ENCODE data around the gene BCO2. TPM values are rescaled to one million over a fixed set of nuclear protein-coding genes. Genes with fewer than 3 reads are reported as not detected.

Gene BCO2
- total and polyA plus RNA-seq, 10 of the 15 experiments (the other 5 are each of a cell fraction or from before 2014, with no cell fraction given): 0.29 to 1.0 (median 0.57) TPM

- no TSS peak for BruUV-seq (replicated peaks)
- H3K9ac ChIP-seq (ENCODE audit: control insufficient read depth, insufficient read depth, low read length): no peak overlapping the region
- in situ Hi-C loops (cut with MboI) (loop anchor here (5.0 to 10.0 kb wide), 2 partner anchors 354 to 1056 kb away; no protein-coding TSS in a partner anchor), intact Hi-C loops (cut with micrococcal nuclease; ENCODE audit: unreplicated experiment) (loop anchor here (10.0 kb wide), 2 partner anchors 354 to 566 kb away; partner anchors contain the start of genes ALG9, CFAP68 and FDXACB1)
- H3K27ac ChIP-seq (ENCODE audit: control insufficient read depth, insufficient read depth): no peak overlapping the region
- no peak overlapping the region for H3K4me2 ChIP-seq (ENCODE audit: control insufficient read depth, insufficient read depth)
- no peak overlapping the region for H2AFZ ChIP-seq (ENCODE audit: control insufficient read depth, low read depth, low read length)
- peaks cover 7% of the 10 kb centered on the region for H3K4me1 ChIP-seq (ENCODE audit: control insufficient read depth, insufficient read depth, low read length)
- TF ChIP-seq IRF5 (IDR thresholded peaks at IDR 0.05; ENCODE audit: borderline replicate concordance): no peak
- no peak for TF ChIP-seq CBX3 (IDR thresholded peaks at IDR 0.05; ENCODE audit: borderline replicate concordance, low read depth)
- TF ChIP-seq ZNF274 (IDR thresholded peaks at IDR 0.05; ENCODE audit: insufficient read depth, insufficient read length): no peak
- no peak for TF ChIP-seq MAX (IDR thresholded peaks at IDR 0.05; ENCODE audit: low read depth, low read length)
- no peak for TF ChIP-seq MXI1 (IDR thresholded peaks at IDR 0.05; ENCODE audit: low read depth, low read length)
- no peak for TF ChIP-seq DPF2 (IDR thresholded peaks at IDR 0.05)
- TF ChIP-seq BCL3 (IDR thresholded peaks at IDR 0.05; ENCODE audit: borderline replicate concordance, insufficient read depth, low read depth, low read length, poor library complexity, severe bottlenecking): no peak
- TF ChIP-seq CREB1 (IDR thresholded peaks at IDR 0.05; ENCODE audit: low read depth): no peak
- TF ChIP-seq KAT2A (conservative IDR thresholded peaks at IDR 0.05; ENCODE audit: control insufficient read depth, low read depth, low read length): no peak
- no peak for FAIRE-seq
- SMC1A ChIA-PET (ENCODE audit: uncharacterized antibody, unreplicated experiment): interaction anchor here (1.5 kb wide), 1 partner anchor 45 kb away, joined by 4 read pairs; no protein-coding TSS in a partner anchor
- no peaks in the 10 kb centered on the region for H4K20me1 ChIP-seq (ENCODE audit: control insufficient read depth, insufficient read depth)
- peaks cover 21% of the 10 kb centered on the region for H3K79me2 ChIP-seq (ENCODE audit: control insufficient read depth, insufficient read depth, low read length)
- POLR2A ChIA-PET: interaction anchor here (0.7 kb wide), 1 partner anchor 1054 kb away, joined by 3 read pairs; no protein-coding TSS in a partner anchor
- no peak for ATAC-seq
- no peaks in the 10 kb centered on the region for H3K9me3 ChIP-seq (replicated peaks; ENCODE audit: control insufficient read depth, insufficient read depth, low read length)
- no peaks in the 10 kb centered on the region for H3K27me3 ChIP-seq (replicated peaks in 1 of 2; ENCODE audit: control insufficient read depth in 2 of 2, insufficient read depth in 2 of 2, low read length in 1 of 2)
- WGBS (ENCODE audit: insufficient coverage, insufficient replicate concordance, low lambda C conversion rate, missing lambda C conversion rate): 91% methylated on average over 2 of the region's 2 CpGs
- CTCF ChIA-PET: interaction anchor here (1.6 to 16.3 kb wide), 2 partner anchors 9 to 54 kb away, joined by 6 to 314 read pairs; no protein-coding TSS in a partner anchor
- RAD21 ChIA-PET (ENCODE audit: unreplicated experiment): interaction anchor here (1.4 kb wide), 1 partner anchor 51 kb away, joined by 8 read pairs; no protein-coding TSS in a partner anchor
- H3K36me3 ChIP-seq (ENCODE audit: control insufficient read depth in 2 of 2, insufficient read depth in 2 of 2, low read length in 1 of 2): no peaks in the 10 kb centered on the region; a peak in 3 of 4 replicates
- no peak overlapping the region for H3K4me3 ChIP-seq
- DNase-seq (ENCODE audit: low read depth, low spot score): no peak
Measured at GRCh38 chr11:112228706-112229105, 53.4 kb downstream of the BCO2 start.

Measured in GM12878 (cell line).